Spleen (tissue), 7 donors: ENCODE measurements around the gene APLP1.

Experiments used
- CTCF ChIP-seq, 11 experiments: fragments of 200-600 bp in 7 of 11; fragments of 450-650 bp in 4 of 11; sonication (generic) in 4 of 11; IDR thresholded peaks in 8 of 11; conservative IDR thresholded peaks in 3 of 11; 1 replicate in 7 of 11; 2 replicates in 4 of 11; pipeline versions ENCODE4 v1.4.0 to v1.8.0; 2016 to 2021; ENCODE audit warnings: antibody characterized with exemption in 11 of 11, inconsistent platforms in 4 of 11, mild to moderate bottlenecking in 1 of 11
- POLR2A ChIP-seq, 3 donors: fragments of 450-650 bp; IDR thresholded peaks; one replicate each; pipeline ENCODE4 v1.5.1; 2017; ENCODE audit warnings: antibody characterized with exemption in 3 of 3, mild to moderate bottlenecking in 1 of 3
- POLR2AphosphoS5 ChIP-seq, 3 donors: sonication (generic); formaldehyde crosslinking; IDR thresholded peaks; one replicate each; pipeline ENCODE4 v1.5.1; 2017; ENCODE audit warnings: antibody characterized with exemption in 3 of 3
- donor health status: DM: no; HTN: no; CAD: no; lungs with moderate emphysema.
- donor health status: DM: no; HTN: no; CAD: no.
- donor health status: DM: no; HTN: no; CAD: no.

GRCh38 chr19:35852029-35852780, 16.2 kb upstream of the APLP1 start, which contains the start of gene NPHS1:
- TF ChIP-seq CTCF (IDR thresholded peaks at IDR 0.05 in 8 of 11, conservative IDR thresholded peaks at IDR 0.05 in 3 of 11), result no peak
- TF ChIP-seq POLR2A (IDR thresholded peaks at IDR 0.05), result no peak
- TF ChIP-seq POLR2AphosphoS5 (IDR thresholded peaks at IDR 0.05), result no peak
